Ovary (tissue), 3 donors: ENCODE data around the gene FBXL16.

ENCODE experiments used
- CTCF ChIP-seq, 3 donors: fragments of 450-650 bp in 2 of 3; fragments of 200-600 bp in 1 of 3; IDR thresholded peaks; one replicate each; pipeline versions ENCODE4 v1.5.1 to v1.8.0; 2016 to 2022; ENCODE audit warnings: antibody characterized with exemption in 3 of 3, mild to moderate bottlenecking in 1 of 3
- EP300 ChIP-seq: sonication (generic); formaldehyde crosslinking; IDR thresholded peaks from one replicate; pipeline ENCODE4 v1.6.1; 2017; ENCODE audit warnings: antibody characterized with exemption
- POLR2A ChIP-seq: fragments of 450-650 bp; IDR thresholded peaks from one replicate; pipeline ENCODE4 v1.6.1; 2017; ENCODE audit warnings: antibody characterized with exemption, mild to moderate bottlenecking, moderate library complexity
- donor health status: DM: no; HTN: no; CAD: no.

GRCh38 chr16:706189-707061, 824 bp upstream of the FBXL16 start:
- TF ChIP-seq CTCF (IDR thresholded peaks at IDR 0.05) (no peak), EP300 (no peak), POLR2A (no peak)
